SW480 (cell line): ENCODE results near the gene PER2.

Experiments
- DNase-seq: peaks from one replicate; pipeline ENCODE4 v3.0.0-alpha.2; 2016; ENCODE audit warnings: low spot score

PER2 gene

DNA sequence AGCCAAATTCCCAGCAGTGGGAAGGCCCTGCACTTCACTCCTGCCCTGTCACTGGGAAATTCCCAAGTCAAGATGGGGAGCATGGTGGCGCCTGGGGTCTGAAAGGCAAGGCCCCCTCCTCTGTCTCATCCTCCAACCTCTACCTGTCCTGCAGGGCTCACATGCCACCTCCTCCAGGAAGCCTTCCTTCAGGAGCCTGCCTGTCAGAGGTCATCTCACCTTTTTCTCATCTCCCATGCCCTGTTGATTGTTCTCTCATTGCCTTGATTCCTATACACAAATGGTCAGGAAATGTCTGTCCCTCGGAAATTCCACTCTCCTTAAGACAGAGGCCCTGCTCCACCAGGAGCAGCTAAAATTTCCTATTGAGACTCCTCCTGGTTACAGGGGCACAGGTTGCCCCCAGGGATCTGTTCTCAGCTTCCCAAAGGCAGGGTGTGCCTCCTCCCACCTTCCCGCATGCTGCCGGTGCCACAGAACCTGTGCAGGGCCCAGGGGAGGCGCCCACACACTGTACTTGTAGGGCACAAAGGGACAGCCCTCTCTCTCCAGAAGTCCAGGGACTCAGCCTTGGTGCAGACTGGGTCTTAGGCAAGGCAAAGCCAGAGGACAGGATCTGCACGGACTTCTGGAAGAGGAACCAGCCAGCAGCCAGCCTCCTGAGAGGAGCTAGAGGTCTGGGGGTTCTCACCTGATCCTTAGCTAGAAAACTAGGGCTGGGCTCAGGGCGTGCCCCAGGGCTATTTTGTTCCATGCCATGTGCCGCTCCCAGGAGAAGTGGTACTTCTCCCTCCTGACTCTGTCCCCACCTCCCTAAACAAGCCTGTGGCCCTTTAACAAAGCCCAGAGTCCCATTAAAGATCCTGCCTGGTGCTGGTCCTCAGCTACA lies 61.5 kb downstream of the PER2 start:
- no peak for DNase-seq

DNA sequence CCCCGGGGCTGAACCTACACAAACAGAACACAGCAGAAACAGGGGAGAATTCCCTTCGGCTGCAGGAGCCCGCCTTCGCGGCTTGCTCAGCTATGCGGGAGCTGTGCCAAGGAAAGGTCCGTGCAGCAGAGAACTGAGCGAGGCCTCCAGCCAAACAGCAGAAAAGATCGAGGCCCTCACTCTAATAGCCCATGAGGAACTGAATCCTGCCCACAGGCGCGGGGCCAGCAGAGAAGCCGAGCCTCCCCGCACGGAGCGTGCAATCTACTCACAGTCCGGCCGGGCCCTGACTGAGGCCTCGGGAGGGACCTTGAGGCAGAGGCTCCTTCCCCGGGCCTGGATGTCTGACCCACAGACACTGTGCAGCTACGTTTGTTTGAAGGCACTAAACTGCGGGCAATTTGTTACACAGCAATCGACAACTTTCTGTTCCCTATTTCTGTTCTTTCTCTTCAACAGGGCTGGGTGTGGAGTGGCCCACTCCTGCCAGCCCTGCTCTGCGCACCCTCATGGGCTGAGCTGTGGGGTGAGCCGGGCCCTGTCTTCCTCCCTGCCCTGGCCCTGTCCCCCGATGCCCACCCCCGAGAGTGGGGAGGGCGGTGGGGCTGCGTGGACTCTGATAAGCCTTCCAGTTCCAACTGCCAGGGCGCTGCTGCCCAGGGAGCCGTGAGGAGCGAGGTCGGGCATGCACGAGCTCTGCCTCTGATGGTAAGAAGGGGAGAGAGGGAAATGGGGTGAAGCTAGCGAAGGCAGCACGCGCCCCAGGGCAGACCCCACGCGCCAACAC lies 62.3 kb downstream of the PER2 start:
- no peak for DNase-seq

DNA sequence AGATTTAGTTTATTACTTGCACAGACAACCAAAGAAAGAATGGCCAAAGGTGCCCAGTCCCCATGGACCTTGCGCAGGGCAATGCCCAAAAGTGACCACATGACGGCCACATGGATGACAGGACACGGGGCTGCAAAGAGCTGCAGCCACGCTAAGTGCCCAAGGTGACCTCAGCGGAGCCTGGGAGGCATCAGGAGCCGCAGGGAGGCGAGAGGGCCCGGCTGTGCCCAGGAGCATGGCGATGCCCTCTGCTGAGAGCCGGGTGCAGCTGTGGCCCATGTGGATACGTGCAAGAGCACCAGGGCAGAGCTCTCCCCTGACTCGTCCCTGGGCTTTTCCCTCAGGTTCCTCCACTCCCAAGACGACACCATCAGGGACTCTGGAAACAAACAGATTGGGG lies 63.3 kb downstream of the PER2 start:
- DNase-seq = no peak

DNA sequence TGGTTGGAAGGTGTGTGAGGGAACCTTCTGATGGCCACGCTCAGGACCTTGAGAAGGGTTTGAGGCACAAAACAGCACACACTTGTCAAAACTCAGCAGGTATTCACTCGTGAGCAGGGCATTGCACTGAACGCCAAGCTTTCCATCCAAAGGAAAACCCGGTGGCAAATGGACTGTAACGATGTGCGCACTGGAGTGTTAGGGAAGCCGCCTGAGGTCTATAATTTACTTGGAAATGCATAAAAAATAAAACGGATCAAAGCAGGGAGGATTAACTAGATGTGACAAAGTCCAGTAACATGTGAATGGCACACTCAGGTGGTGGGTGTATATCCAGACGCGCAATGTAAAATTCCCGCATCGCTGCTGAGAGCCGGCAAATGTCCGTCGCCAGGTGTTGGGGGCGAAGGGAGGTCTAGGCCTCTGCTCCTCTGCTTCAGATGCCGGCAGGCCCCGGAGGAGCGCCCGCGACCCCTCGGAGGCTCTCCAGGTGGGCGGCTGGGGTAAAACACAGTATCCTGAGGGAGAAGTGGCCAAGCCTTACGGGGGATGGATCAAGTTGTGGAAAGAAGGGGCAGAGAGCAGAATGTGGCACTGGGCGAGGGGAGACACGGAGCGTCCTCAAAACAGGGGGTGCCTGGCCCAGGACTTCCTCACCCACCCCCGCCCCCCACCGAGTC lies 63.9 kb downstream of the PER2 start:
- no peak for DNase-seq

DNA sequence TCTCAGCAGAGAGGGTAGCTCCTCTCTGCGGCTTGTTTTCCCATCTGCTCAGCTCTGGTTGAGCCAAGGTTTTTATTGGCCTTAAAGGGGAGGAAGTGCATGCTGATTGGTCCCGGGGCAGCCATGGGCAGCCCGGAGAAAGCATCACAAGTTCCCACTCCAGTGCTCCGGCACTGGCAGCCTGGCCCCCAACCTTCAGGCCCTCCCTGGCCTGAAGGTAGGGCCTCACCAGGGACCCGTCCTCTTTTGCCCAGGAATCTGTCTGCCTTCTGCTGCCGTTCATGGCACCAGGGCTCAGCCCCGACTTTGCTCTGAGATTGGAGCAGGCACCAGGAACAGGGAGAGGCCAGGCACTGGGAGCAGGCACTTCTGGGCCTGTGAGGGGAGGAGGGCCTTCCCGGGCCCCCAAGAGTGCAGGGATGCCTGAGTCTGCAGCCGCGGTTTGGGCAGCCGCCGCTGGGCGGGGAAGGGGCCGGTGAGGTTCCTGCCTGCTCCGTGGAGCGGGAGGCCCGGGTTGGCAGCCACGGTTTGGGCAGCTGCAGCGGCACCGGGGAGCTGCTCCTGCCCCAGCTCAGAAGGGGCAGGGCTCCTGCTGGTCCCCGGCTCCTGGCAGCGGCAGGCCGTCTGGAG lies 67.4 kb downstream of the PER2 start:
- no peak for DNase-seq

DNA sequence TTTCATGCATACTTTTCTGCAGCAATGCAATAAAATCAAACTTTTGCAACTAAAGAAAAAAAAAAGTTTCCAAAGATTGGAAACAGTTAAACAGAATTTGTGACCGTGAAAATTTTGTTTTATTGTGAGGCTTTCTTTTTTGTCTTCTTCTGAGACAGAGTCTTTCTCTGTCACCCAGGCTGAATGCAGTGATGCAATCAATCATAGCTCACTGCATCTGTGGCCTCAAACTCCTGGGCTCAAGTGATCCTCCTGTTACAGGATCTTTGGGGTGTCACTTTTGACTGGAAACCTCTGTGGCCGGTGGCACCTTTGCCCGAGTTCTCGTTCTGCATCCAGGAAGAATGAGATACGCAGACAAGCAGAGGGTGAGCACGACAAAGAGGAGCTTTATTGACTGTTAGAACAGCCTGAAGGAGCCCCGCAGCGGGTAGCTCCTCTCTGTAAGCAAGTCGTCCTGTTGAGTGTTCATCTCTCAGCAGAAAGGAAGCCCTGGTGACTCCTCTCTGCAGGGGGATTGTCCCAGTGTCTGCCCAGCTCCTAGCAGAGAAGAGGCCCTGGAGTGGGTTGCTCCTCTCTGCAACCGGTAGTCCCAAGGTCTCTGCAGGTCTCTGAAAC lies 68.0 kb downstream of the PER2 start:
- no peak for DNase-seq

DNA sequence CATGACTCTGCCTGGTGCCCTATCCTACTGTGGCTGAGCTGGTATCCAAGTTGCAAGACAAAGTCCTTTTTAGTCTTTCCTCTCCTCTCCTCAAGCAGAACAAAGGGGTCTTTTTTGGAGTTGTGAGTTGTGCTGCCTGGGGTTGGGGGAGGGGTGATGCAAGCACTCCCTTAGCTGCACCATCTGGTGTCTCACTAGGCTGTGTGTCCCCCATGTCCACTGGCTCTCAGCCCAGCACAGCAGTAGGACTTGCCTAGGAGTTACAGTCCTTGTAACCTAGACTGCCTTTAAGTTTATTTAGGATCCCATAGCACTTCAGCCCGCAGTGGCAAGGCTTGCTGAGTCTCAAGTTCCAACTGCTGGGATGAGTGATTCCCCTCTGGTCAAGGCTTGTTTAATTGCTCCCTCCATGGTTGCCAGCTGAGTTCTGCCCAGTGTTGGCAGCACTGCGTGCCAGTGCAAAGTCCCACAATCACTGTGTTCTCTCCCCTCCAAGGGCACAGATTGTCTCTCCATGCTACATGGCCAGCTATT lies 71.7 kb downstream of the PER2 start:
- no peak for DNase-seq

DNA sequence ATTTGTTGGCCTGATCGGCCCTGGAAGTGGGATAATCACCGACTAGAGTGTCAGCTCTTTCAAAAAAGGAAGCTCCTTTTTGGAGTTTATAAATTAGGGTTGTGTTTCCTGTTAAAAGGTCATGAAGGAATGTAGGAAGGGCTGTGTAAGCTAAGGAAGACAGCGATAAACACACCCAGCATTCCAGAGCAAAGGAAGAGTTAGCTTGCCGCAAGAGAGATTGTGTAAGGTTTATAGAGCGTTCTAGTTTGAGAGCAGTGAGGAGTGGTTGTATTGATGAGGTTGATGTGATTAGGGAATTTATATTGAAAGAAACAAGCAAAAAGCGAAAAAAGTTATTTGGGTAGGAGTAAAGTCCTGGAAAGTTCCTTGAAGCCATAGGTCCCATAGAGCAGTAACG lies 81.4 kb downstream of the PER2 start:
- DNase-seq = no peak

DNA sequence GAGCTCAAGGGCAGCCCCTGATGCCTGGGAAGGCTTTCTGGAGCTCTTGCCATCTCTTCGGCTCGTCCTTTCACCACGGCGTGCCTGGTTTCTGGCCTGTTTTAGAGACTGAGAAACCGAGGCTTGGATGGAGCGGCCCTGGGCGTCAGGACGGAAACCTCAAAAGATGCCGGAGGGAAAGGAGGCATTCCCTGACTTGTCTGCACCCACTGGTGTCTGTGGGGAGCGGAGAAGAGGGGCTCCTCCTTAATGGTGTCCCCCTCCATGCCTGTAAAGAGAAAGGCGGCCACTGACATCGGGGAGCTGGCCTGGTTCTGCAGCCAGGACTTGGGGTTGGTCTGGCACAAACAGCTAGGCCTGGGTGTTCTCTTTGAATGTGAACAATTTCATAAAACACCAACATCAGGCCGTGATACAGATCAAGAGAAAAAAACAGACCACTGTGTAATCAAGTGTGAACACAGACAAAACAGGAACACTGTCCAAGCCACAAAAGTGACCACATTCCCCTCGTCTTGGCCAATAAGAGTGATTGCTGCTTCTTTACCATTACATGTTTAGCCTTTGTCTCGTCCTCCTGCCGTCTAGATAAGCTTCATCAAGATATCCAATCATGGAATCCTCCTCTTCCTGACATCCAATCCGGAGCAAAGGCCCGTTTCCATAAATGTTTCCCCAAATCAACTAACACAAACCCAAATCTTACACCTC lies 84.3 kb downstream of the PER2 start:
- no peak for DNase-seq

DNA sequence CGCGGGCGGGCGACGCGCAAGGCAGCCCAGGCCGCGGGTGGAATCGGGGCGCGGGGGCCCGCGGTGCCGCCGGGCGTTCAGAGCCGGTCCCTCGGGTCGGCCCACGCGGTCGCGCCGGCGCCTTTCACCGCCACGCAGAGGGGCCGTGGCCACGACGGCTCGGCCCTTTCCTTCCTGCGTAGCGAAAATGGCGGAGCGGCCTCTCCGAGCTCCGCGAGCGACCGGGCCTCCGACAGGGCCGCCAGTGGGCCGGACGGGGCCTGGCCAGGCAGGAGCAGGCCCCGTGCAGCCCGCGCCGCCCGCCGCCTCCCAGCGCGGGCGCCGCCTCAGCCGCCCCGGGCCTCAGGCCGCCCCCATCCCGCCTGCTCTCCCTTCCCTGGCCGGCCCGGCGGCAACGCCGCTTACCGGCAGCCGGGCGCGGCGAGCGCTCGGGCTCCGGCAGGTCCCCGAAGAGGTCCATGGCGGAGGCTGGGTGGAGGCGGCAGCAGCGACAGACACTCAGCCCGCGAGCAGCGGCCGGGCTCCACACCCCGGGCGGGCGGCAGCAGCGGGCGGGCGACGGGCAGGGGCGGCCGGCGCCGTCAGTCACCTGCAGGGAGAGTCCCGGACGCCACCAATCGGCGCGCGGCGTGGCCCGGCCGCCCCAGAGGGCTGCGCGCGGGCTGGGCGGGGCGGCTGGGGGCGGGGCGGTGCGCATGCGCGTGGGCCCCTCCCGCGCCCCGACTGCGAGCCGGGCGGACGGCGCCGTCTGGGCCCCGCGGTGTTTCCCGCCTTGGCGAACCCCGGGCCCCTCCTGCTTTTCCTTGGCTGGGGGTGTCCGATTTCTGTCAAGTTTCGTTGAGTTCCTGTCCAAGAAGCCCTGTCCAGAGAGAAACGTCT lies 85.1 kb downstream of the PER2 start, which contains the start of gene ILKAP:
Gene ILKAP (minus strand): TSS at position 602 of the 879 bp plus-strand sequence. CDS start 142 bp downstream, at position 460.
- peak; percentile 74 for DNase-seq

DNA sequence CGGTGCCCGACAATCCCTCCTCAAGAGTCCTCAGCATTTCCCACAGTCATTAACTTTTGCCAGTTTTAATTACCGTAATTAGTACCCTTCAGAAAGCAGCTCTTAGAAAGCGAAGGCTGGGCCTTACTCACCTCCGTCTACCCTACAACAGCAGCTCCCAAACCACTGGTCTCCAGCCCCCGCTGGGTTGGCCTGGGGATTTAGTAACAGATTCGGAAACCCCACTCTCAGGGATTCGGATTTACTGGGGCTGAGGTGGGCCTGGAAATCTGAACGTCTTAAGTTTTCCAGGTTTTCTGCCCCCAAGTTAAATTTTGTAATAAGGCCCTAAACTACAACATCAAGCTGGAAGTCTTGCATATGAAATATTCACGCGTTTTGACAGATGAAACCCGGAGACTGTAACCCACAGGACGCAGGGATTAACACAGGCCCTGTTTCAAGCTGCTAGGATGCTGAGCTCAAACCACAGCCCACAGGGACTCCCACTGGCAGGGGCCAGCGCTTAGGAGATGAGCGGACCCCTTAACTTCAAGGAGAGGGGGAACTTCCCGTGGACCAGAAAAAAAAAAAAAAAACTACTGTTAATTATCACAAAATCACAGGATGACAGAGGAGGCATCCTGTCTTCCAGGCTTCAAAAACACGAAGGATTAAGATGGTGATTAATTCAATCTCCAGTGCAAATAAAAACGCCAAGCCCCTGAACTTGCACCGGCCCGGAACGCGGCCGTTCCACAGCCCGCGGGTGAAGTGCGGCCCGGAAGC lies 85.9 kb downstream of the PER2 start:
- DNase-seq = no peak
